ENCODE data around the gene MGLL.
"Not testable (repeated sequence)": the region's sequence is repeated elsewhere in the genome, so short reads cannot be mapped to it uniquely, and the experiment has no call there.

MGLL gene

GRCh38 chr3:127690823-127691452 is 131.4 kb downstream of the MGLL start:
- DNase-seq (ENCODE audit: low spot score): no peak

- no peak for DNase-seq (ENCODE audit: low spot score)
These were observed 132.2 kb downstream of the MGLL start for GRCh38 chr3:127690106-127690505.

GRCh38 chr3:127689266-127689860 is 133.0 kb downstream of the MGLL start:
- no peak for DNase-seq (ENCODE audit: low spot score)

GRCh38 chr3:127688416-127689265 is 133.7 kb downstream of the MGLL start:
- DNase-seq (ENCODE audit: low spot score): no peak

GRCh38 chr3:127688022-127688415 is 134.3 kb downstream of the MGLL start:
- DNase-seq (ENCODE audit: low spot score): no peak

GRCh38 chr3:127687228-127687737 is 135.0 kb downstream of the MGLL start:
- no peak for DNase-seq (ENCODE audit: low spot score)

- DNase-seq (ENCODE audit: low spot score): no peak
These were observed 135.8 kb downstream of the MGLL start for GRCh38 chr3:127686512-127686894.

- DNase-seq (ENCODE audit: low spot score): no peak
These were observed 136.4 kb downstream of the MGLL start for GRCh38 chr3:127685708-127686511.

GRCh38 chr3:127684871-127685707 is 137.2 kb downstream of the MGLL start:
- no peak for DNase-seq (ENCODE audit: low spot score)

- DNase-seq (ENCODE audit: low spot score): no peak
These were observed 139.8 kb downstream of the MGLL start for GRCh38 chr3:127682561-127682960.

- DNase-seq (ENCODE audit: low spot score): not testable (repeated sequence)
These were observed 140.2 kb downstream of the MGLL start for GRCh38 chr3:127682175-127682554.

- no peak for DNase-seq (ENCODE audit: low spot score)
These were observed 141.5 kb downstream of the MGLL start for GRCh38 chr3:127680798-127681221.

GRCh38 chr3:127680146-127680661 is 142.1 kb downstream of the MGLL start:
- no peak for DNase-seq (ENCODE audit: low spot score)

GRCh38 chr3:127679534-127680145 is 142.7 kb downstream of the MGLL start:
- no peak for DNase-seq (ENCODE audit: low spot score)

- DNase-seq (ENCODE audit: low spot score): no peak
These were observed 143.4 kb downstream of the MGLL start for GRCh38 chr3:127678611-127679533.

GRCh38 chr3:127678315-127678599 is 144.1 kb downstream of the MGLL start:
- DNase-seq (ENCODE audit: low spot score): no peak

- no peak for DNase-seq (ENCODE audit: low spot score)
These were observed 144.6 kb downstream of the MGLL start for GRCh38 chr3:127677541-127678314.

- DNase-seq (ENCODE audit: low spot score): no peak
These were observed 145.4 kb downstream of the MGLL start for GRCh38 chr3:127676921-127677351.

- no peak for DNase-seq (ENCODE audit: low spot score)
These were observed 145.9 kb downstream of the MGLL start for GRCh38 chr3:127676456-127676855.

All from Ammon's horn (tissue), 1 donor.